Parathyroid adenoma (tissue), 2 donors: ENCODE measurements around the gene COL15A1.

Source experiments
- H2AFZ ChIP-seq: fragments of 300-600 bp; sonication (generic); one replicate; pipeline ENCODE4 v1.7.0; 2017; ENCODE audit warnings: antibody characterized with exemption, mild to moderate bottlenecking
- H3K27ac ChIP-seq: fragments of 300-600 bp; sonication (generic); one replicate; pipeline ENCODE4 v1.7.0; 2017
- H3K27me3 ChIP-seq: fragments of 300-600 bp; sonication (generic); one replicate; pipeline ENCODE4 v1.7.0; 2017; ENCODE audit warnings: low read length; ENCODE audit not compliant: control insufficient read depth, insufficient read depth
- H3K36me3 ChIP-seq: fragments of 300-600 bp; sonication (generic); one replicate; pipeline ENCODE4 v1.7.0; 2017; ENCODE audit warnings: low read length; ENCODE audit not compliant: control insufficient read depth, insufficient read depth
- H3K4me1 ChIP-seq: fragments of 300-600 bp; sonication (generic); one replicate; pipeline ENCODE4 v1.7.0; 2017; ENCODE audit warnings: control low read depth
- H3K4me2 ChIP-seq: fragments of 300-600 bp; sonication (generic); one replicate; pipeline ENCODE4 v1.7.0; 2017; ENCODE audit warnings: low read length
- H3K4me3 ChIP-seq: fragments of 300-600 bp; sonication (generic); one replicate; pipeline ENCODE4 v1.7.0; 2017; ENCODE audit warnings: low read depth, low read length
- H3K79me2 ChIP-seq: fragments of 300-600 bp; sonication (generic); one replicate; pipeline ENCODE4 v1.7.0; 2017; ENCODE audit warnings: control low read depth
- H3K9ac ChIP-seq: fragments of 300-600 bp; sonication (generic); one replicate; pipeline ENCODE4 v1.7.0; 2017; ENCODE audit warnings: mild to moderate bottlenecking
- H3K9me3 ChIP-seq: fragments of 300-600 bp; sonication (generic); one replicate; pipeline ENCODE4 v1.7.0; 2017; ENCODE audit warnings: low read length; ENCODE audit not compliant: control insufficient read depth
- CTCF ChIP-seq: fragments of 300-600 bp; sonication (generic); IDR thresholded peaks from one replicate; pipeline ENCODE4 v1.7.0; 2017; ENCODE audit warnings: antibody characterized with exemption, mild to moderate bottlenecking
- donor health status: primary hyperparathyroidism.

COL15A1 gene

GRCh38 chr9:99076483-99077171 is 132.9 kb downstream of the COL15A1 start:
- H3K9me3 ChIP-seq: no peaks in the 10 kb centered on the region
- no peak for TF ChIP-seq CTCF
- no peaks in the 10 kb centered on the region for H3K36me3 ChIP-seq
- H3K27me3 ChIP-seq: no peaks in the 10 kb centered on the region
- no peak overlapping the region for H3K4me2 ChIP-seq
- H3K79me2 ChIP-seq: no peaks in the 10 kb centered on the region
- no peaks in the 10 kb centered on the region for H3K4me1 ChIP-seq
- no peak overlapping the region for H3K9ac ChIP-seq
- H3K4me3 ChIP-seq: no peak overlapping the region
- no peak overlapping the region for H3K27ac ChIP-seq
- no peak overlapping the region for H2AFZ ChIP-seq

GRCh38 chr9:99078717-99079116 is 135.0 kb downstream of the COL15A1 start:
- H3K9me3 ChIP-seq: no peaks in the 10 kb centered on the region
- H3K4me2 ChIP-seq: no peak overlapping the region
- no peak overlapping the region for H3K27ac ChIP-seq
- H3K79me2 ChIP-seq: no peaks in the 10 kb centered on the region
- H3K4me1 ChIP-seq: no peaks in the 10 kb centered on the region
- H3K4me3 ChIP-seq: no peak overlapping the region
- H3K36me3 ChIP-seq: no peaks in the 10 kb centered on the region
- no peak overlapping the region for H3K9ac ChIP-seq
- no peak for TF ChIP-seq CTCF
- H2AFZ ChIP-seq: no peak overlapping the region
- no peaks in the 10 kb centered on the region for H3K27me3 ChIP-seq

GRCh38 chr9:99079542-99079941 is 135.8 kb downstream of the COL15A1 start:
- Histone ChIP-seq H2AFZ (no peak overlapping the region), H3K4me3 (no peak overlapping the region), H3K27ac (no peak overlapping the region), H3K4me2 (no peak overlapping the region), H3K9ac (no peak overlapping the region), H3K79me2 (no peaks in the 10 kb centered on the region), H3K9me3 (no peaks in the 10 kb centered on the region), H3K36me3 (no peaks in the 10 kb centered on the region), H3K4me1 (no peaks in the 10 kb centered on the region), H3K27me3 (no peaks in the 10 kb centered on the region)
- no peak for TF ChIP-seq CTCF

- H3K79me2 ChIP-seq: no peaks in the 10 kb centered on the region
- H3K4me3 ChIP-seq: no peak overlapping the region
- no peak overlapping the region for H3K27ac ChIP-seq
- no peaks in the 10 kb centered on the region for H3K27me3 ChIP-seq
- H3K4me2 ChIP-seq: no peak overlapping the region
- no peak overlapping the region for H2AFZ ChIP-seq
- H3K36me3 ChIP-seq: no peaks in the 10 kb centered on the region
- no peak for TF ChIP-seq CTCF
- no peak overlapping the region for H3K9ac ChIP-seq
- H3K4me1 ChIP-seq: no peaks in the 10 kb centered on the region
- H3K9me3 ChIP-seq: no peaks in the 10 kb centered on the region
Observed at GRCh38 chr9:99083051-99083450, 139.3 kb downstream of the COL15A1 start.
